ENCODE results near the gene HEXD.
"Not testable (repeated sequence)": the region's sequence is repeated elsewhere in the genome, so short reads cannot be mapped to it uniquely, and the experiment has no call there.

HEXD gene

GRCh38 chr17:82396601-82397435 lies 21.3 kb upstream of the HEXD start:
- no peak for DNase-seq (ENCODE audit: low spot score)

- DNase-seq (ENCODE audit: low spot score), result no peak
These were observed 20.5 kb upstream of the HEXD start for GRCh38 chr17:82397449-82398335.

GRCh38 chr17:82399041-82399441 lies 19.1 kb upstream of the HEXD start:
- DNase-seq (ENCODE audit: low spot score), result no peak

GRCh38 chr17:82399601-82400101 lies 18.5 kb upstream of the HEXD start:
- no peak for DNase-seq (ENCODE audit: low spot score)

- DNase-seq (ENCODE audit: low spot score), result no peak
These were observed 17.9 kb upstream of the HEXD start for GRCh38 chr17:82400206-82400605.

- DNase-seq (ENCODE audit: low spot score), result no peak
These were observed 17.3 kb upstream of the HEXD start for GRCh38 chr17:82400830-82401229.

GRCh38 chr17:82402865-82403264 lies 15.3 kb upstream of the HEXD start:
- DNase-seq (ENCODE audit: low spot score), result no peak

GRCh38 chr17:82403662-82404660 lies 14.2 kb upstream of the HEXD start:
- DNase-seq (ENCODE audit: low spot score), result no peak

GRCh38 chr17:82405051-82405450 lies 13.1 kb upstream of the HEXD start:
- DNase-seq (ENCODE audit: low spot score), result no peak

- no peak for DNase-seq (ENCODE audit: low spot score)
These were observed 11.9 kb upstream of the HEXD start for GRCh38 chr17:82406131-82406671.

GRCh38 chr17:82407255-82407654 lies 10.9 kb upstream of the HEXD start:
- no peak for DNase-seq (ENCODE audit: low spot score)

GRCh38 chr17:82408288-82408937 lies 9.7 kb upstream of the HEXD start:
- DNase-seq (ENCODE audit: low spot score), result no peak

GRCh38 chr17:82408938-82409318 lies 9.2 kb upstream of the HEXD start:
- DNase-seq (ENCODE audit: low spot score), result no peak

- DNase-seq (ENCODE audit: low spot score), result no peak
These were observed 8.0 kb upstream of the HEXD start for GRCh38 chr17:82410014-82410716.

- no peak for DNase-seq (ENCODE audit: low spot score)
These were observed 6.6 kb upstream of the HEXD start for GRCh38 chr17:82411396-82412053.

GRCh38 chr17:82412081-82412480 lies 6.1 kb upstream of the HEXD start:
- not testable (repeated sequence) for DNase-seq (ENCODE audit: low spot score)

- no peak for DNase-seq (ENCODE audit: low spot score)
These were observed 5.3 kb upstream of the HEXD start for GRCh38 chr17:82412535-82413520.

- DNase-seq (ENCODE audit: low spot score), result peak; percentile 71
These were observed 3.4 kb upstream of the HEXD start for GRCh38 chr17:82414548-82415281.
